MM.1S (cell line): ENCODE measurements around the gene GPR158.

Experiments used
- DNase-seq: peaks from one replicate; pipeline ENCODE4 v3.0.0-alpha.2; 2015
- H2AFZ ChIP-seq: fragments of 300-600 bp; sonication (generic); 2 replicates; pipeline ENCODE4 v1.6.0; 2016; ENCODE audit warnings: antibody characterized with exemption, low read length
- H3F3A ChIP-seq: fragments of 300-600 bp; sonication (generic); 2 replicates; pipeline ENCODE4 v1.6.1; 2016; ENCODE audit warnings: mild to moderate bottlenecking, antibody characterized with exemption, low read length, moderate library complexity, mixed read lengths; ENCODE audit not compliant: insufficient read depth
- H3K27ac ChIP-seq: fragments of 300-600 bp; sonication (generic); 2 replicates; pipeline ENCODE4 v1.5.1; 2016; ENCODE audit warnings: mild to moderate bottlenecking, low read length
- H3K27me3 ChIP-seq: fragments of 300-600 bp; sonication (generic); replicated peaks from 2 replicates; pipeline ENCODE4 v1.6.0; 2016; ENCODE audit warnings: low read length; ENCODE audit not compliant: insufficient read depth
- H3K36me3 ChIP-seq: fragments of 300-600 bp; sonication (generic); replicated peaks from 2 replicates; pipeline ENCODE4 v1.6.1; 2016; ENCODE audit warnings: mild to moderate bottlenecking, low read length, mixed read lengths; ENCODE audit not compliant: insufficient read depth
- H3K4me1 ChIP-seq: fragments of 300-600 bp; sonication (generic); 2 replicates; pipeline ENCODE4 v1.6.1; 2016; ENCODE audit warnings: low read length, mixed read lengths
- H3K4me2 ChIP-seq: fragments of 300-600 bp; sonication (generic); 2 replicates; pipeline ENCODE4 v1.6.0; 2016; ENCODE audit warnings: low read depth, low read length
- H3K4me3 ChIP-seq: fragments of 300-600 bp; sonication (generic); 2 replicates; pipeline ENCODE4 v1.5.1; 2016; ENCODE audit warnings: low read length, mixed read lengths
- H3K79me2 ChIP-seq: fragments of 300-600 bp; sonication (generic); 2 replicates; pipeline ENCODE4 v1.6.1; 2016; ENCODE audit warnings: mixed run types, low read length, mixed read lengths
- H3K9ac ChIP-seq: fragments of 300-600 bp; sonication (generic); 2 replicates; pipeline ENCODE4 v1.6.1; 2016; ENCODE audit warnings: low read length, mixed read lengths
- H3K9me2 ChIP-seq: fragments of 300-600 bp; sonication (generic); replicated peaks from 2 replicates; pipeline ENCODE4 v1.6.1; 2016; ENCODE audit warnings: mild to moderate bottlenecking, low read length, mixed read lengths; ENCODE audit not compliant: insufficient read depth
- H3K9me3 ChIP-seq: fragments of 300-600 bp; sonication (generic); replicated peaks from 2 replicates; pipeline ENCODE4 v1.6.1; 2016; ENCODE audit warnings: mild to moderate bottlenecking, low read length, mixed read lengths; ENCODE audit not compliant: insufficient read depth
- H4K20me1 ChIP-seq: fragments of 300-600 bp; sonication (generic); 2 replicates; pipeline ENCODE4 v1.6.1; 2016; ENCODE audit warnings: mild to moderate bottlenecking, low read length, moderate library complexity, mixed read lengths; ENCODE audit not compliant: insufficient read depth
- CTCF ChIP-seq: fragments of 300-600 bp; sonication (generic); IDR thresholded peaks from 2 replicates; pipeline ENCODE4 v1.5.1; 2016; ENCODE audit warnings: antibody characterized with exemption, low read length, mixed read lengths
- EZH2 ChIP-seq: fragments of 300-600 bp; sonication (generic); optimal IDR thresholded peaks from 2 replicates; pipeline ENCODE3; 2017; ENCODE audit warnings: low read depth, mild to moderate bottlenecking, antibody characterized with exemption, low read length, mixed read lengths
- EZH2phosphoT487 ChIP-seq: fragments of 300-600 bp; sonication (generic); IDR thresholded peaks from 2 replicates; pipeline ENCODE4 v1.6.1; 2018; ENCODE audit warnings: antibody characterized with exemption, low read length

GPR158 gene

GRCh38 chr10:25206693-25207414 is 32.1 kb downstream of the GPR158 start:
- H3K9me3 ChIP-seq = no peaks in the 10 kb centered on the region
- H2AFZ ChIP-seq = no peak overlapping the region
- H3K4me1 ChIP-seq = no peaks in the 10 kb centered on the region
- no peaks in the 10 kb centered on the region for H3K36me3 ChIP-seq
- H3K27me3 ChIP-seq = no peaks in the 10 kb centered on the region
- TF ChIP-seq EZH2phosphoT487 = no peak
- no peak for TF ChIP-seq CTCF
- no peak for TF ChIP-seq EZH2
- H3K4me3 ChIP-seq = no peak overlapping the region
- no peaks in the 10 kb centered on the region for H4K20me1 ChIP-seq
- H3K4me2 ChIP-seq = no peak overlapping the region
- DNase-seq = no peak
- H3K9me2 ChIP-seq = no peaks in the 10 kb centered on the region
- H3F3A ChIP-seq = no peaks in the 10 kb centered on the region
- H3K27ac ChIP-seq = no peak overlapping the region
- no peak overlapping the region for H3K9ac ChIP-seq
- H3K79me2 ChIP-seq = no peaks in the 10 kb centered on the region

DNA sequence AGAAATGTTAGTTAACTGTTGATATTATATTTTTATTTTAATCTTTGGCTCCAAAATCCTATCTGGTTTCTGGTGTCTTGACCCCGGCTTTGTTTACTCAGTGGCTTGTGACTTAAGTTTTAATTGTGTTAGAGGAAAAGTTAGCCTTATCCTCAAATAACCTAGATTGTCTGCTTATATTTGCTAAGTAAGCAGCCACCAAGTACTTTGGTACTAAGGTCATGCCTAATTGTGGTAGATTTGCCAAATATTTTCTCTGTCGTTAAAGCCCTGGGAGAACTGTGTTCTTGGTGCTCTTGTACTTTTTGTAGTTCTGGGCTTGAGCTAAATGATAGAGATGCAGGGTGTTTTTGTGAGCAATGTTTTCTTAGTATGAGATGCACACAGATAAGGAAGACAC is 34.8 kb downstream of the GPR158 start:
- Histone ChIP-seq H3K9ac (no peak overlapping the region), H3K36me3 (no peaks in the 10 kb centered on the region), H3K4me3 (no peak overlapping the region), H3K9me3 (no peaks in the 10 kb centered on the region), H2AFZ (no peak overlapping the region), H4K20me1 (no peaks in the 10 kb centered on the region), H3K4me1 (no peaks in the 10 kb centered on the region), H3K27ac (no peak overlapping the region), H3F3A (no peaks in the 10 kb centered on the region), H3K79me2 (no peaks in the 10 kb centered on the region), H3K4me2 (no peak overlapping the region), H3K27me3 (no peaks in the 10 kb centered on the region), H3K9me2 (no peaks in the 10 kb centered on the region)
- no peak for DNase-seq
- TF ChIP-seq EZH2phosphoT487 (no peak), CTCF (no peak)

GRCh38 chr10:25210265-25210664 is 35.5 kb downstream of the GPR158 start:
- Histone ChIP-seq H4K20me1 (no peaks in the 10 kb centered on the region), H3K36me3 (no peaks in the 10 kb centered on the region), H3K9ac (no peak overlapping the region), H3K4me1 (no peaks in the 10 kb centered on the region), H3K4me3 (no peak overlapping the region), H3F3A (no peaks in the 10 kb centered on the region), H3K9me2 (no peaks in the 10 kb centered on the region), H3K9me3 (no peaks in the 10 kb centered on the region), H3K27me3 (no peaks in the 10 kb centered on the region), H3K79me2 (no peaks in the 10 kb centered on the region), H2AFZ (no peak overlapping the region), H3K27ac (no peak overlapping the region), H3K4me2 (no peak overlapping the region)
- TF ChIP-seq EZH2 = no peak
- no peak for TF ChIP-seq CTCF
- no peak for TF ChIP-seq EZH2phosphoT487
- no peak for DNase-seq
